ENCODE measurements around the gene PARD6G.

Gene PARD6G

GRCh38 chr18:80107426-80107825 is 139.9 kb downstream of the PARD6G start:
- H3K27ac ChIP-seq: no peak overlapping the region
- H2AFZ ChIP-seq: no peak overlapping the region
- TF ChIP-seq CTCF (IDR thresholded peaks at IDR 0.05): no peak
- no peak overlapping the region for H3K4me3 ChIP-seq (ENCODE audit: low read depth, low read length)
- H3K9ac ChIP-seq: no peak overlapping the region
- peaks cover 3% of the 10 kb centered on the region for H3K9me3 ChIP-seq (ENCODE audit: control insufficient read depth, low read length)
- no peak overlapping the region for H3K4me2 ChIP-seq (ENCODE audit: low read length)
- H3K27me3 ChIP-seq (ENCODE audit: control insufficient read depth, insufficient read depth, low read length): no peaks in the 10 kb centered on the region
- no peaks in the 10 kb centered on the region for H3K36me3 ChIP-seq (ENCODE audit: control insufficient read depth, insufficient read depth, low read length)
- peaks cover 6% of the 10 kb centered on the region for H3K4me1 ChIP-seq
- H3K79me2 ChIP-seq: no peaks in the 10 kb centered on the region

All from parathyroid adenoma (tissue), 2 donors.